GM12892 (cell line): ENCODE measurements around the gene PTPRQ.
"Not testable (repeated sequence)": the region's sequence is repeated elsewhere in the genome, so short reads cannot be mapped to it uniquely, and the experiment has no call there.

Source experiments
- DNase-seq: peaks from one replicate; pipeline ENCODE4 v3.0.0; 2011; ENCODE audit not compliant: insufficient read length
- FAIRE-seq: peaks from 2 replicates; lab custom pipeline; 2011; peaks lifted over from hg19 to GRCh38; lab: Jason Lieb, UNC
- POLR2A ChIP-seq: IDR thresholded peaks from 2 replicates; pipeline ENCODE4 v1.6.1; 2011; ENCODE audit warnings: low read depth, low read length, control low read depth
- POLR2AphosphoS5 ChIP-seq: IDR thresholded peaks from 2 replicates; pipeline ENCODE4 v1.6.1; 2011; ENCODE audit warnings: low read depth, low read length, control low read depth
- TAF1 ChIP-seq: IDR thresholded peaks from 2 replicates; pipeline ENCODE4 v1.6.1; 2011; ENCODE audit warnings: low read depth, mild to moderate bottlenecking, control low read depth, low read length, borderline replicate concordance

Gene PTPRQ

DNA sequence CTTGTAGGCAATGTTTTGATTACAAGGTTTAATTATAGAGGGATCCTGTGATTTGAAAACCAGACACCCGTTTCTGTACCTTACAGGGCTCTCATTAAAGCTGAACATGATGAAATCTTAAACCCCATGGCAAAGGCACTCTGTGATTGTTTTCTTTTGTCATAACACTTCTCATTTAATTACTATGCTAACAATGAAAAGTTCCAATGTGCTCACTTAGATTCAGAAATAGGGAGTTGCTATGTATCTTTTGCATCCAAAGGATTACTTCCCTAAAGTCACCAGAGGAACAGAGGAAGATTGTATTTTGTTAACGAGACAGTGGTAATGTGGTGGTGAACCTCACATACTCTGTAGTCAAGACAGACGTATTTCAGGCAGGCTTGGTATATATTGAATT, 181.9 kb downstream of the PTPRQ start:
- TF ChIP-seq TAF1 (no peak), POLR2AphosphoS5 (no peak), POLR2A (no peak)
- no peak for FAIRE-seq
- DNase-seq = no peak

GRCh38 chr12:80627782-80628181, 183.7 kb downstream of the PTPRQ start:
- FAIRE-seq = no peak
- DNase-seq = no peak
- TF ChIP-seq POLR2A (no peak), POLR2AphosphoS5 (no peak), TAF1 (no peak)

- no peak for TF ChIP-seq TAF1
- TF ChIP-seq POLR2A = no peak
- TF ChIP-seq POLR2AphosphoS5 = no peak
- DNase-seq = no peak
- FAIRE-seq = no peak
Measured at GRCh38 chr12:80632835-80633234, 188.8 kb downstream of the PTPRQ start.

DNA sequence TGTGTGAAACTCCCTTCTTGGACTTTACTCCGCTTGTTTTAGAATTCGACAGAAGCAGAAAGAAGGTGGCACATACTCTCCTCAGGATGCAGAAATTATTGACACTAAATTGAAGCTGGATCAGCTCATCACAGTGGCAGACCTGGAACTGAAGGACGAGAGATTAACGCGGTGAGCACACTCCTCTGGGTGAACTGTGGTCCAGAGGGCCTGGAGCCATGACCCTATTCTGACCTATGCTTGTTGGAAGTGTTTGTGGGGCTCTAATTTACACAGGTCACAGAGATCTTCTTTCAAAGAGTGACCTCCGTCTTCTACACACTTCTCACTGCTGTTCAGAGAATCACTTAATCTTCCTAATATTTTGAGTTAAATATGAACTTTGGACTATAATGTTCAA, 190.9 kb downstream of the PTPRQ start:
- FAIRE-seq = no peak
- DNase-seq = no peak
- TF ChIP-seq TAF1 = no peak
- no peak for TF ChIP-seq POLR2AphosphoS5
- TF ChIP-seq POLR2A = no peak

DNA sequence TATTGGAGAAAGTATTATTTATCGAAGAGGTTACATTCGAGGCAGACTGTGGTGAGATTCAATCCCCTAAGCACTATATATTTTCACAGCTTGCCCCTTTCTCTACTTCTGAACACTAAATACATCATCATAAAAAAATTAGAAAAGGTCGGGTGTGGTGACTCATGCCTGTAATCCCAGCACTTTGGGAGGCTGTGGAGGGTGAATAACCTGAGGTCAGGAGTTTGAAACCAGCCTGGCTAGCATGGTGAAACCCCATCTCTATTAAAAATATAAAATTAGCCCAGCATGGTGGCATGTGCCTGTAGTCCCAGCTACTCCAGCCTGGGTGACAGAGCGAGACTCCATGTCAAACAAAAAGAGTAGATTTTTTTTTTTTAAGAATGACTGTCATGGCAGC, 192.8 kb downstream of the PTPRQ start:
- DNase-seq (no peak), FAIRE-seq (no peak)
- TF ChIP-seq POLR2AphosphoS5 (no peak), POLR2A (no peak), TAF1 (no peak)

DNA sequence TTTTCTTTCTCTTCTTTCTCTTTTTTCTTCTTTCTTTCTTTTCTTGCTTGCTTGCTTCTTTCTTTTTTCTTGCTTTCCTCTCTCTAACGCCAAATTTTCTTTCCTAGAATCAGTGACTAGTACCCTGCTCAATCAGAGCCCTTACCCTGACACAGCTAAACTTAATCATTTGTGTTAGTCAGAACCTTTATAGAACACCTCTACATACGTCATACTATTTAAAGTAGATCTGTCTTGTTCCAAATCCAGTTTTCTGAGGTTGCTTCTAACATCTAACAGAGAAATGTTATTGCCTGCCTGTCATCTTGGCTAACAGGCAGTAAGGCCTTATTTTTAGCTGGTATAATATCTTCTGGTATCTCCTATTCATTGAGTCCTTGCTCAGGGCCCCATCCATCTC, 197.9 kb downstream of the PTPRQ start:
- TF ChIP-seq TAF1 (no peak), POLR2A (no peak), POLR2AphosphoS5 (no peak)
- DNase-seq = no peak
- FAIRE-seq = no peak

- no peak for TF ChIP-seq POLR2AphosphoS5
- TF ChIP-seq POLR2A = no peak
- no peak for TF ChIP-seq TAF1
Measured at GRCh38 chr12:80643961-80644360, 199.9 kb downstream of the PTPRQ start.

DNA sequence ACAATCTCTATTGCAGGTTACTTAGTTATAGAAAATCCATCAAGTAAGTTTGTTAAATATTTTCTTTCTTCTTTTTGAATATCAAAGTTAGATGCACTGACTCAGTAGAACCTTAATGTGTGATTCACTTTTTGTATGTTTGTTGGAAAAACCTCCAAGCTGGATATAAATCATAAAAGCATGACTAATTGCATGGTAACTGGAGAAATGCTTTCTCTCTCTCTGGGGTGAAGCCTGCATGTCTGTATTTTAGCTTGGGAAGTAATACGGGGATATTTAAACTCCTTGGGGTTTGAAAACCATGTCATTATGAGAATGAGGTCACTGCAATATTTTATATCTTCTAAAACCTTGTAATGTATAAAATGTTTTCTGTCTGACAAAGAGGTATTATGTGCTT, 204.8 kb downstream of the PTPRQ start:
- DNase-seq = no peak
- TF ChIP-seq POLR2A (no peak), POLR2AphosphoS5 (no peak), TAF1 (no peak)
- no peak for FAIRE-seq

More at GRCh38 chr12:80643961-80644360, 199.9 kb downstream of the PTPRQ start:
- no peak for DNase-seq
- FAIRE-seq = no peak

DNA sequence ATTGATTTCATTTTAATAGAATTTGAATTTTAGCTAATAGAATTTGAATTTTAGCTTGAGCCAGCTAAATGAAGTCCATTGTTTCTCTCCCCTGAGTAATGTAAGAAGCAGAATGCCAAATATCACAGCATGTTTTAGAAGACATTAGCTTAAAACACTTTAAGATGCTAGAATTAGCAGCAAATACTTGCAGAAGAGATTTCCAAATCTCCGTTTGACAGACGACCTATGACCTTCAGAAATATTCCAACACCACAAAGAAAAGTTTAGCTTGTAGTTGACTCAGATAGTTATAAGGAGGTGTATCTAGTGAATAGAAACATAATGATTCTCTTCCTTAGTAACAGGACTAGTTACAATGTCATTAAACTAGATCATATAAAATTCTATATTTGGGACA, 211.7 kb downstream of the PTPRQ start:
- TF ChIP-seq POLR2A = no peak
- TF ChIP-seq POLR2AphosphoS5 = no peak
- no peak for TF ChIP-seq TAF1
- DNase-seq = no peak
- FAIRE-seq = no peak

DNA sequence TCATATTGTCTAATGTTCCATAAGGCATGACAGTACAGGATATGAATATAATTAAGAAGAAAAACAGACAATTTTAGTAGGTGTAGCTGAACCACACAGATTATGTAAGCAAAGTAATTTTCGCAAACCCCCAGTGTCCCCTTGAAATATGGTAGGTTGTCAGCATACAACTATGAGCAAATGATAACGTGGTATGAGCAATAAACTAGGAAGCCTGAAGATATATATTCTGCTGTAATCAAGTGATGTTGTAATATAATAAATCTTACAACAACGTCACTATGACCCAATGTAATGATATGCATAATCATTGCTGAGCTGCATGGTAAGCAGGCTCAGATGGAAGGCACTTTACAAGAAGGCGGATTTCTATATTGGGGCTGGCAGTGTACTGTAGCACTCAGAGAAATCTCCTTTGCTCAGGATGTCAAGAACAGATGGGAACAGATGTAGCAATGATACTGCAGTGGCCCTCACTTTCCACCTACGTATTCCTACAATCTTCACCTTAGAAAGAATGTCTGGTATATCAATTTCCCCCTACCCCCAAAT, 215.6 kb downstream of the PTPRQ start:
- TF ChIP-seq POLR2AphosphoS5 = no peak
- no peak for TF ChIP-seq TAF1
- no peak for TF ChIP-seq POLR2A
- no peak for DNase-seq
- no peak for FAIRE-seq

GRCh38 chr12:80662586-80662985, 218.6 kb downstream of the PTPRQ start:
- TF ChIP-seq TAF1 (no peak), POLR2AphosphoS5 (no peak), POLR2A (no peak)
- FAIRE-seq (no peak), DNase-seq (no peak)

DNA sequence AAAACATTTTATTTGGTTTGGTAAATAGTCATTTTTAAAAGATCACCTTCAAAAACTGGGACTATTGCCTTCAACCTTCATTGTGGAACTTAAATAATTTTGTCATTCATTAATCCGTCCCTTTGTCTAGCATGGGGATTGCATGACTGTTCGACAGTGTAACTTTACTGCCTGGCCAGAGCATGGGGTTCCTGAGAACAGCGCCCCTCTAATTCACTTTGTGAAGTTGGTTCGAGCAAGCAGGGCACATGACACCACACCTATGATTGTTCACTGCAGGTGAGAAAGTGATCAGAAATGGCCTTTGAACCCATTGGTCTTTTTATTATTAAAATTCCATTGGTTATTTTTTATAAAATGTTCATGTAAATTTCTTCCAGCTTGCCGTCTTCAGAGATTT, 226.2 kb downstream of the PTPRQ start:
- no peak for TF ChIP-seq POLR2AphosphoS5
- no peak for TF ChIP-seq TAF1
- no peak for DNase-seq
- no peak for FAIRE-seq

DNA sequence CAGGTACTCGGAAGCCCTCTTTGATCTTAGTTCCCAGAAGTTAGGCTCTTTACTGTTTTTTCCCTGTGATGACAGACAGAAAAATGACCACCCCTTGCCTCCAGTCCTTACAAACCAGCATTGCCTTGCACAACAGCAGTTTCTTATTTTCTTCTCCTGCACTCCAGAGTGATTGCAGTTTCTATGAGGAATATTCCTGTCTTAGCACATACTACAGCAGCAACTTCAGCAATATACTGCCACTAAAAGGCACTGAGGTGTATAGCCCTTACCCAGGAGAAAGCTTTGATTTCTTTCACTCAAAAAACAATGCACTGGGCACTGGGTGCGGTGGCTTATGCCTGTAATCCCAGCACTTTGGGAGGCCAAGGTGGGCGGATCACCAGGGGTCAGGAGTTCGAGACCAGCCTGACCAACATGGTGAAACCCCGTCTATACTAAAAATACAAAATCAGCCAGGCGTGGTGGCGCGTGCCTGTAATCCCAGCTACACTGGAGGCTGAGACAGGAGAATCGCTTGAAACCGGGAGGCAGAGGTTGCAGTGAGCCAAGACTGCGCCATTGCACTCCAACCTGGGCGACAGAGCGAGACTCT, 232.1 kb downstream of the PTPRQ start:
- not testable (repeated sequence) for DNase-seq, FAIRE-seq
